ENCODE results near the gene MAML2. TPM values are rescaled to one million over a fixed set of nuclear protein-coding genes. Genes with fewer than 3 reads are reported as not detected.

The MAML2 gene
- polyA plus RNA-seq, 3 donors = 0.57 to 7.6 (median 1.2) TPM

DNA sequence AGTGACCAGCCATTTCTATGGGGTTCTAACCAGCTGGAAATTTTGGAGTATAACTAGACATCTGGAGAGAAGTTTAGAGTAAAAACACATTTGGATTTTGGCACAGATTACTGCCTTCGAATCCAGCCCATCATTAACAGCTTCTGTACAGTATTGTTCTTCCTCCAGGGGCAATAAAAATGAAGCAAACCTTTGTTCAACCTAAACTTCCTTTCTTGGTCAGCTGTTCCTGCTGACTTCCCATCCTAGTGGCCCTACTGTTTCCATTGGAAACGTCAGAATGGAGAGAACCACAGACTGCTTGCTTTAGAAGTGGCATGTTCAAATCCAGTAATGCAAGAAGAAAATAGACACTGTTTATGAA lies 215.4 kb downstream of the MAML2 start:
- Mint-ChIP-seq H3K27me3 (ENCODE audit: low read depth in 3 of 3) (peaks cover 0 to 3% (median 0%) of the 10 kb centered on the region in 3 donors), H3K4me3 (no peak overlapping the region), H3K9me3 (no peaks in the 10 kb centered on the region), H3K36me3 (no peaks in the 10 kb centered on the region), H3K4me1 (peaks cover 2% of the 10 kb centered on the region), H3K27ac (no peak overlapping the region)
- TF ChIP-seq, protein P1, sequence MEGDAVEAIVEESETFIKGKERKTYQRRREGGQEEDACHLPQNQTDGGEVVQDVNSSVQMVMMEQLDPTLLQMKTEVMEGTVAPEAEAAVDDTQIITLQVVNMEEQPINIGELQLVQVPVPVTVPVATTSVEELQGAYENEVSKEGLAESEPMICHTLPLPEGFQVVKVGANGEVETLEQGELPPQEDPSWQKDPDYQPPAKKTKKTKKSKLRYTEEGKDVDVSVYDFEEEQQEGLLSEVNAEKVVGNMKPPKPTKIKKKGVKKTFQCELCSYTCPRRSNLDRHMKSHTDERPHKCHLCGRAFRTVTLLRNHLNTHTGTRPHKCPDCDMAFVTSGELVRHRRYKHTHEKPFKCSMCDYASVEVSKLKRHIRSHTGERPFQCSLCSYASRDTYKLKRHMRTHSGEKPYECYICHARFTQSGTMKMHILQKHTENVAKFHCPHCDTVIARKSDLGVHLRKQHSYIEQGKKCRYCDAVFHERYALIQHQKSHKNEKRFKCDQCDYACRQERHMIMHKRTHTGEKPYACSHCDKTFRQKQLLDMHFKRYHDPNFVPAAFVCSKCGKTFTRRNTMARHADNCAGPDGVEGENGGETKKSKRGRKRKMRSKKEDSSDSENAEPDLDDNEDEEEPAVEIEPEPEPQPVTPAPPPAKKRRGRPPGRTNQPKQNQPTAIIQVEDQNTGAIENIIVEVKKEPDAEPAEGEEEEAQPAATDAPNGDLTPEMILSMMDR (IDR thresholded peaks at IDR 0.05) = no peak
- intact Hi-C loops (cut with micrococcal nuclease) = no loop called here
- H3K79me2 ChIP-seq (ENCODE audit: insufficient read depth, low read length) = no peaks in the 10 kb centered on the region
- H3K9me3 ChIP-seq (replicated peaks in 1 of 2; ENCODE audit: control insufficient read depth in 1 of 2, insufficient read depth in 1 of 2, low read length in 2 of 2) = no peaks in the 10 kb centered on the region
- no peaks in the 10 kb centered on the region for H3K27me3 ChIP-seq (ENCODE audit: control insufficient read depth in 2 of 2, insufficient read depth in 2 of 2, low read length in 2 of 2)
- no peaks in the 10 kb centered on the region for H4K20me1 ChIP-seq (ENCODE audit: insufficient read depth, low read length)
- no peaks in the 10 kb centered on the region for H3K4me1 ChIP-seq (ENCODE audit: control insufficient read depth in 1 of 2, insufficient read depth in 2 of 2, low read length in 2 of 2)
- H3K4me3 ChIP-seq (replicated peaks in 1 of 3; ENCODE audit: low read depth in 2 of 3, low read length in 3 of 3) = no peak overlapping the region
- no peak overlapping the region for H3K27ac ChIP-seq (ENCODE audit: low read depth in 1 of 2, low read length in 2 of 2)
- H3K4me2 ChIP-seq (replicated peaks; ENCODE audit: extremely low read depth, low read length, poor library complexity, severe bottlenecking) = no peak overlapping the region
- DNase-seq = no peak
- H3K36me3 ChIP-seq (replicated peaks in 1 of 2; ENCODE audit: control insufficient read depth in 1 of 2, insufficient read depth in 2 of 2, low read length in 2 of 2) = no peaks in the 10 kb centered on the region
- 60% methylated on average over 2 of the region's 2 CpGs for WGBS (ENCODE audit: insufficient coverage)
- no peak overlapping the region for H3K9ac ChIP-seq (ENCODE audit: insufficient read depth, low read length, poor library complexity, severe bottlenecking)
- no peak overlapping the region for H2AFZ ChIP-seq (ENCODE audit: insufficient read depth, low read depth, low read length, poor library complexity, severe bottlenecking)

DNA sequence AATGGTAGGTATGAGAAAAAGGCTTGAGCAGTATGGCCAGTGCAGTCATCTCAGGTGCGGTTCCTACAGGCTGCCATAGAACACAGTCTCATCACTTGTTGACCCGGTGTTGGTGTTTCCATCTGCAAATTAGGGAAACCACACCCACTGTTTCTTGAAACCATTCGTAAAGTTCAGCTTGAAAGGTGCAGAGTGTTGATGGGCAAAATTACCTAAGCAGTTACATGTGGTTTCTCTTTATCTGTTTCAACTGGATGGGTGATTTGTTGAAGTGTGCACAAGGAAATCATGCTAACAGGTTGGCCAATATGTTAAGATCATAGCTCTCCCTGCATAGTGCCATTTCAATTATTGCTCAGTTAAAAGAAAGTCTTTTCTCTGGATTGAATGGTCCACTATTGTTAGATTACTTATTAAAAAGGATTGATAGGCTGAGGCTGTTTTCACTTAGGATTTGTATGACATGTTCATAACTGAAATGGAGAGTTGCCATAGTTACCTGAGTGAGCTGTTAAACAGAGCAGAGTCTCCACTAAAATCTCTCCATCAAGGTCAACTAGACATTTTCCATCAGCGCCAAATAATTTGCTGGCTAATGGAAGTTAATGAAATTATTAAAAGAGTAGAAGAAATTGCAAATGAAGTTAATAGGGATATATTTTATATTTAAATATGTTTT lies 215.9 kb downstream of the MAML2 start:
- H3K4me1 Mint-ChIP-seq = peaks cover 2% of the 10 kb centered on the region
- H3K27me3 Mint-ChIP-seq (ENCODE audit: low read depth in 3 of 3) = peaks cover 0 to 3% (median 0%) of the 10 kb centered on the region in 3 donors
- no peak overlapping the region for H3K27ac Mint-ChIP-seq
- no peak overlapping the region for H3K27ac ChIP-seq (ENCODE audit: low read depth in 1 of 2, low read length in 2 of 2)
- H3K9me3 ChIP-seq (replicated peaks in 1 of 2; ENCODE audit: control insufficient read depth in 1 of 2, insufficient read depth in 1 of 2, low read length in 2 of 2) = no peaks in the 10 kb centered on the region
- intact Hi-C loops (cut with micrococcal nuclease) = no loop called here
- no peak overlapping the region for H3K4me3 Mint-ChIP-seq
- H3K9ac ChIP-seq (ENCODE audit: insufficient read depth, low read length, poor library complexity, severe bottlenecking) = no peak overlapping the region
- H3K4me2 ChIP-seq (replicated peaks; ENCODE audit: extremely low read depth, low read length, poor library complexity, severe bottlenecking) = no peak overlapping the region
- H3K79me2 ChIP-seq (ENCODE audit: insufficient read depth, low read length) = no peaks in the 10 kb centered on the region
- H4K20me1 ChIP-seq (ENCODE audit: insufficient read depth, low read length) = no peaks in the 10 kb centered on the region
- H3K27me3 ChIP-seq (ENCODE audit: control insufficient read depth in 2 of 2, insufficient read depth in 2 of 2, low read length in 2 of 2) = no peaks in the 10 kb centered on the region
- no peaks in the 10 kb centered on the region for H3K36me3 ChIP-seq (replicated peaks in 1 of 2; ENCODE audit: control insufficient read depth in 1 of 2, insufficient read depth in 2 of 2, low read length in 2 of 2)
- H3K4me1 ChIP-seq (ENCODE audit: control insufficient read depth in 1 of 2, insufficient read depth in 2 of 2, low read length in 2 of 2) = no peaks in the 10 kb centered on the region
- H3K9me3 Mint-ChIP-seq = no peaks in the 10 kb centered on the region
- no peak for DNase-seq
- no peak overlapping the region for H2AFZ ChIP-seq (ENCODE audit: insufficient read depth, low read depth, low read length, poor library complexity, severe bottlenecking)
- 100% methylated on average over 1 of the region's 4 CpGs for WGBS (ENCODE audit: insufficient coverage)
- TF ChIP-seq, protein P1 (IDR thresholded peaks at IDR 0.05) = no peak
- no peaks in the 10 kb centered on the region for H3K36me3 Mint-ChIP-seq
- no peak overlapping the region for H3K4me3 ChIP-seq (replicated peaks in 1 of 3; ENCODE audit: low read depth in 2 of 3, low read length in 3 of 3)
